Activated T-cell treated with anti-CD3 and anti-CD28 coated beads, Interleukin-2, amount 50 U/mL, for 1 hour (primary cell): ENCODE data around the gene PDE1C.

ENCODE experiments used
- DNase-seq: peaks from one replicate; pipeline ENCODE4 v3.0.0-alpha.2; 2020

PDE1C gene

GRCh38 chr7:32074787-32075585 lies 4.8 kb upstream of the PDE1C start:
- DNase-seq: no peak

- DNase-seq: no peak
Observed at GRCh38 chr7:32073533-32073932, 3.3 kb upstream of the PDE1C start.

GRCh38 chr7:32072397-32072796 lies 2.2 kb upstream of the PDE1C start:
- DNase-seq: no peak

GRCh38 chr7:32071466-32072091 lies 1.4 kb upstream of the PDE1C start:
- no peak for DNase-seq

GRCh38 chr7:32070051-32070405 lies 179 bp downstream of the PDE1C start:
- no peak for DNase-seq

GRCh38 chr7:32069116-32069650 lies 1.0 kb downstream of the PDE1C start:
- DNase-seq: no peak

- DNase-seq: no peak
Observed at GRCh38 chr7:32068411-32069101, 1.7 kb downstream of the PDE1C start.

- DNase-seq: no peak
Observed at GRCh38 chr7:32066441-32066840, 3.8 kb downstream of the PDE1C start.

- no peak for DNase-seq
Observed at GRCh38 chr7:32063614-32064013, 6.6 kb downstream of the PDE1C start.

GRCh38 chr7:32062150-32062549 lies 8.1 kb downstream of the PDE1C start:
- DNase-seq: no peak

- no peak for DNase-seq
Observed at GRCh38 chr7:32061346-32061745, 8.9 kb downstream of the PDE1C start.

GRCh38 chr7:32059289-32060011 lies 10.8 kb downstream of the PDE1C start:
- no peak for DNase-seq

- no peak for DNase-seq
Observed at GRCh38 chr7:32058002-32058401, 12.2 kb downstream of the PDE1C start.

- DNase-seq: no peak
Observed at GRCh38 chr7:32056767-32057166, 13.4 kb downstream of the PDE1C start.

GRCh38 chr7:32053204-32053603 lies 17.0 kb downstream of the PDE1C start:
- DNase-seq: no peak

- no peak for DNase-seq
Observed at GRCh38 chr7:32051128-32051527, 19.1 kb downstream of the PDE1C start.

- no peak for DNase-seq
Observed at GRCh38 chr7:32049599-32049998, 20.6 kb downstream of the PDE1C start.

- DNase-seq: no peak
Observed at GRCh38 chr7:32048970-32049491, 21.2 kb downstream of the PDE1C start.

GRCh38 chr7:32047801-32048200 lies 22.4 kb downstream of the PDE1C start:
- no peak for DNase-seq

- DNase-seq: no peak
Observed at GRCh38 chr7:32047075-32047474, 23.1 kb downstream of the PDE1C start.

- no peak for DNase-seq
Observed at GRCh38 chr7:32045228-32045627, 25.0 kb downstream of the PDE1C start.

GRCh38 chr7:32044739-32045138 lies 25.5 kb downstream of the PDE1C start:
- no peak for DNase-seq

- no peak for DNase-seq
Observed at GRCh38 chr7:32043688-32044087, 26.5 kb downstream of the PDE1C start.
